ENCODE data around the gene LBR. TPM values are rescaled to one million over a fixed set of nuclear protein-coding genes. Genes with fewer than 3 reads are reported as not detected.

The LBR gene
- total RNA-seq, 2 experiments from 2014 or later = 145 to 156 TPM

- intact Hi-C loops (cut with micrococcal nuclease) = no loop called here
- H3K36me3 Mint-ChIP-seq (ENCODE audit: low read depth) = no peaks in the 10 kb centered on the region
- no peak overlapping the region for H3K4me3 Mint-ChIP-seq
- ATAC-seq (no peak), DNase-seq (no peak)
- ChIA-PET CTCF (interaction anchor here (1.1 to 2.1 kb wide), 2 partner anchors 40 to 306 kb away, joined by 3 to 7 read pairs; partner anchors contain the start of gene SRP9), POLR2A (interaction anchor here (1.0 kb wide), 1 partner anchor 426 kb away, joined by 4 read pairs; no protein-coding TSS in a partner anchor)
- H3K27ac Mint-ChIP-seq = peak overlapping the region; percentile 38
- TF ChIP-seq CTCF (IDR thresholded peaks at IDR 0.05) = no peak
- peaks cover 34% of the 10 kb centered on the region for H3K4me1 Mint-ChIP-seq (ENCODE audit: low read depth)
- H3K9me3 Mint-ChIP-seq = no peaks in the 10 kb centered on the region
- H3K27me3 Mint-ChIP-seq = no peaks in the 10 kb centered on the region
These were observed 43.2 kb upstream of the LBR start for GRCh38 chr1:225471109-225471452.

DNA sequence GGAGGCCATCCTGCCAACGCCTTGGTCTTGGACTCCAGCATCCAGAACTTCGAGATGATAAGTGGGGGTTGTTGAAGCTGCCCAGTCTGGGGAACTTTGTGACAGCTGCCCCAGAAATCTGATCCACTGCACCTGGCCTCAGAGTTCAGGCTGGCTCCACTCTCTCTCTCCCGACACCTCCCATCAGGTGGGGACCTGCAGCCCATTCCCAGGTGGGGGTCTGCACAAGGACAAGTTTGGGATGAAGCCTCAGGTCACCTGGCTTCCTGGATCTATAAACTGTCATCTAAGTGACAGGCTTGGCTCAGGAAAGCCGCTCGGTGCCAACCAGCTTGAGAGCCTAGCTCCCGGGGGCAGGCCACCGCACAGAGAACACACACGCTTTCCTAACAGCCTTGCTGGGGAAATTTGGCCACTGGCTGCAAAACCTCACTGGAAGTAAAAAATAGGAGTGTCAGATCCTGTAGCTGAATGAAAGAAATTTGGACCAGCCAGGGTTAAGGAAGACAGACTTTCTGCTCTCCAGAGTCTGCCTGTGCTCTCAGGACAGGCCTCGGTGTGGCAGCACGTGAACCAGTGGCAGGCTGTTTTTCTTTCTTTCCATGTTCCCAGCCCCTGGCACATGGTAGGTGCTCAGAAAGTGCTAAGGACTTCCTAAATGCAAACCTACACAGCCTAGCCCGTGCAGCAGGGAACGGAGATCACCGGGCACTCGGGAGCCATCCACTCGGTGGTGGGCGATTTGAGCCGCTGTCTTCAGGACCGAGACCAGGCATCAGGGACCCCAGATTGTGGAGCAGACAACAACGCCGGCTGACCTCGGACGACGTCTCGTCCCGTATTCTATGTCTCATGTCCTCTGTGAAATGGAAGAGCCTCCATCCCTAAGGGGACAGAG lies 42.6 kb upstream of the LBR start:
- intact Hi-C loops (cut with micrococcal nuclease) = no loop called here
- ChIA-PET CTCF (interaction anchor here (2.1 kb wide), 1 partner anchor 307 kb away, joined by 7 read pairs; the partner anchor contains the start of gene SRP9), POLR2A (interaction anchor here (3.9 kb wide), 1 partner anchor 308 kb away, joined by 15 read pairs; the partner anchor contains the start of gene SRP9)
- Mint-ChIP-seq H3K27me3 (no peaks in the 10 kb centered on the region), H3K4me1 (ENCODE audit: low read depth) (peaks cover 35% of the 10 kb centered on the region), H3K36me3 (ENCODE audit: low read depth) (no peaks in the 10 kb centered on the region), H3K27ac (no peak overlapping the region), H3K4me3 (no peak overlapping the region), H3K9me3 (no peaks in the 10 kb centered on the region)
- DNase-seq (no peak), ATAC-seq (no peak)
- TF ChIP-seq CTCF (IDR thresholded peaks at IDR 0.05) = no peak

DNA sequence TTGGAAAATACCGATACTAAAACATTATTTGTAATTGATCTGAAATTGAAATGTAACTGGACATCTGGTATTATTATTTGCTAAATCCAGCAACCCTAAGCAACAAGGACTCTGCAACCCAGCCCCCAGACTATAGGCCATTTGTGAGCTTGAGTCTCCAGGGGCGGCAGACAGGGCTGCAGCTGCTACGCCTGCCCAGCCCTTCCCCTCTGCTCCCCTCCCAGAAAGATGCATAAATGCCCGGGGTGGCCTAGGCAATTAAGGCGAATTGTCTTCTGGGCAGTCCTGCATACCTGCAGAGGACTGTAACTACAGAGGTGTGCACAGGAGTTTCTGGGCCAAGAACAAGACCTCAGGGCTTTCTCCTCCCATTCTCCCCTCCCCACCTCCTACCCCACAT lies 41.2 kb upstream of the LBR start:
- CTCF ChIA-PET = interaction anchor here (0.9 to 2.5 kb wide), 9 partner anchors 12 to 518 kb away, joined by 3 to 11 read pairs (median 3); partner anchors contain the start of genes LBR and TMEM63A

DNA sequence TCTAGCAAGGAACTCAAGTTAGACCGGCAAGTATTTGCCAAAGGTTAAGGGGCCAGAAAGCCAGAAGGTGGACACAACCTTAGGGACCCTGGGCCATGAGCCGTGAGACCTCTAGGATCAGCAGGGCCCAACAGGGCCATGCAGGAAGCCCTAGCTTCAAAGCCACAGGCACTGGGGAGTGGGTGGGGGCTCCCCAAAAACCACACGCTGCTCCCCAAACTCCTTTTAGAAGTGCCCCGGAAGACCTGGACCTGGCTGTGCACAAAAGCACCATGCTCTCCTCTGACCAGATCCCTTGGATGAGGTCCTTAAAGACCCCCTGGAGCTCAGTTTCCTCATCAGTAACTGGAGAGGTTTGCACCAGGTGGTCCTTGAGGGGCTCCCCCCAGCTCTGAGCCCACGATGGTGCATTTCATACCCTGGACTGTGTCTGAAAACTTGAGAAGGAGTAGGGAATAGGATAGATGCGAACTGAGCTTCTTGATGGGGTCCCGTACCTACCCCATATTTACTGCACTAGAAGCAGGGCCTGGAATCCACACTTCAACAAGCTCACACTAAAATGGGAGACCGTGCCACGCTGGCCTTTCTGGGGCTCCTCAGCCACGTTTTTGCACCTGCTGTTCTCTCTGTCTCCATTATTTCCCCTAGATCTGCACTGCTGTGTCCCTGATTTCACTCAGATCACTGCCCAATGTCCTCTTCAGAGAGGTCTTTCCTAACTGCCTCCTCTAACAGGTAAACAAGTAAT lies 40.6 kb upstream of the LBR start:
- peak; percentile 13 for ATAC-seq
- peak; percentile 67 for DNase-seq
- no peak for TF ChIP-seq CTCF (IDR thresholded peaks at IDR 0.05)
- peaks cover 24% of the 10 kb centered on the region for H3K4me1 Mint-ChIP-seq (ENCODE audit: low read depth)
- no peaks in the 10 kb centered on the region for H3K9me3 Mint-ChIP-seq
- CTCF ChIA-PET = interaction anchor here (0.6 to 2.5 kb wide), 16 partner anchors 9 to 519 kb away, joined by 3 to 11 read pairs (median 4); partner anchors contain the start of genes LBR, SRP9 and TMEM63A
- peak overlapping the region; percentile 91 for H3K4me3 Mint-ChIP-seq
- H3K36me3 Mint-ChIP-seq (ENCODE audit: low read depth) = no peaks in the 10 kb centered on the region
- intact Hi-C loops (cut with micrococcal nuclease) = no loop called here
- H3K27ac Mint-ChIP-seq = peak overlapping the region; percentile 99
- POLR2A ChIA-PET = interaction anchor here (0.7 to 3.9 kb wide), 18 partner anchors 8 to 642 kb away, joined by 3 to 18 read pairs (median 4); partner anchors contain the start of genes LBR, SDE2 and SRP9
- no peaks in the 10 kb centered on the region for H3K27me3 Mint-ChIP-seq

More for the DNA sequence above, 41.2 kb upstream of the LBR start:
- no peaks in the 10 kb centered on the region for H3K9me3 Mint-ChIP-seq
- no peak for TF ChIP-seq CTCF (IDR thresholded peaks at IDR 0.05)
- ATAC-seq (no peak), DNase-seq (no peak)
- POLR2A ChIA-PET = interaction anchor here (1.1 to 3.9 kb wide), 11 partner anchors 8 to 531 kb away, joined by 3 to 18 read pairs (median 6); partner anchors contain the start of genes LBR, SDE2 and SRP9
- H3K36me3 Mint-ChIP-seq (ENCODE audit: low read depth) = no peaks in the 10 kb centered on the region
- no peaks in the 10 kb centered on the region for H3K27me3 Mint-ChIP-seq
- intact Hi-C loops (cut with micrococcal nuclease) = no loop called here
- peaks cover 27% of the 10 kb centered on the region for H3K4me1 Mint-ChIP-seq (ENCODE audit: low read depth)
- H3K27ac Mint-ChIP-seq = peak overlapping the region; percentile 99
- peak overlapping the region; percentile 91 for H3K4me3 Mint-ChIP-seq
